Hepatocyte (in vitro differentiated cells): ENCODE results near the gene PDGFRA.

Source experiments
- CTCF ChIP-seq: fragments of 200-600 bp; sonication (generic); IDR thresholded peaks from 2 replicates; pipeline ENCODE4 v1.5.1; 2016; ENCODE audit warnings: antibody characterized with exemption, mild to moderate bottlenecking; ENCODE audit not compliant: poor library complexity
- EZH2 ChIP-seq: fragments of 200-600 bp; sonication (generic); IDR thresholded peaks from 2 replicates; pipeline ENCODE4 v1.6.1; 2016; ENCODE audit warnings: antibody characterized with exemption, mild to moderate bottlenecking, borderline replicate concordance

- TF ChIP-seq CTCF: no peak
- TF ChIP-seq EZH2: no peak
Measured at GRCh38 chr4:54265366-54265765, 36.3 kb downstream of the PDGFRA start.
